Mesendoderm (in vitro differentiated cells): ENCODE results near the gene TCHP.

Experiments used
- DNase-seq: peaks from one replicate; pipeline ENCODE4 v3.0.0; 2013
- H2AK5ac ChIP-seq: 2 replicates; pipeline ENCODE4 v1.6.1; 2013; ENCODE audit warnings: low read length, inconsistent platforms
- H2BK120ac ChIP-seq: 2 replicates; pipeline ENCODE4 v1.6.1; 2013; ENCODE audit warnings: low read depth, mild to moderate bottlenecking, low read length, moderate library complexity, mixed read lengths
- H2BK15ac ChIP-seq: replicated peaks from 2 replicates; pipeline ENCODE4 v1.6.1; 2013; ENCODE audit warnings: low read depth, mild to moderate bottlenecking, moderate library complexity
- H2BK5ac ChIP-seq: 2 replicates; pipeline ENCODE4 v1.6.1; 2013; ENCODE audit warnings: low read length, inconsistent platforms
- H3K18ac ChIP-seq: 2 replicates; pipeline ENCODE4 v1.6.1; 2013; ENCODE audit warnings: mild to moderate bottlenecking, low read length, mixed read lengths
- H3K23ac ChIP-seq: one replicate; pipeline ENCODE4 v1.6.1; 2013; ENCODE audit warnings: low read length
- H3K27ac ChIP-seq: 2 replicates; pipeline ENCODE4 v1.5.1; 2013; ENCODE audit warnings: low read depth, mild to moderate bottlenecking, inconsistent platforms, low read length, moderate library complexity
- H3K27me3 ChIP-seq: 2 replicates; pipeline ENCODE4 v1.6.1; 2013; ENCODE audit warnings: low read length, control low read depth, mild to moderate bottlenecking, inconsistent platforms; ENCODE audit not compliant: insufficient read depth, poor library complexity
- H3K36me3 ChIP-seq: 2 replicates; pipeline ENCODE4 v1.6.1; 2013; ENCODE audit warnings: low read length, inconsistent platforms; ENCODE audit not compliant: control insufficient read depth, insufficient read depth
- H3K4ac ChIP-seq: one replicate; pipeline ENCODE4 v1.6.1; 2013; ENCODE audit warnings: low read depth, mild to moderate bottlenecking, low read length, moderate library complexity
- H3K4me1 ChIP-seq: 2 replicates; pipeline ENCODE4 v1.6.1; 2013; ENCODE audit warnings: low read depth, low read length, inconsistent platforms; ENCODE audit not compliant: control insufficient read depth
- H3K4me2 ChIP-seq: 2 replicates; pipeline ENCODE4 v1.6.1; 2013; ENCODE audit warnings: low read length
- H3K4me3 ChIP-seq: 2 replicates; pipeline ENCODE4 v1.5.1; 2013; ENCODE audit warnings: mild to moderate bottlenecking, low read length
- H3K56ac ChIP-seq: one replicate; pipeline ENCODE4 v1.6.1; 2013; ENCODE audit warnings: low read length
- H3K79me1 ChIP-seq: 2 replicates; pipeline ENCODE4 v1.6.1; 2013; ENCODE audit warnings: low read length, inconsistent platforms
- H3K79me2 ChIP-seq: 2 replicates; pipeline ENCODE4 v1.6.1; 2013; ENCODE audit warnings: mild to moderate bottlenecking, low read length; ENCODE audit not compliant: control insufficient read depth, insufficient read depth
- H3K9ac ChIP-seq: 2 replicates; pipeline ENCODE4 v1.6.1; 2013; ENCODE audit warnings: low read length, inconsistent platforms
- H4K5ac ChIP-seq: one replicate; pipeline ENCODE4 v1.6.1; 2013; ENCODE audit warnings: low read length
- H4K8ac ChIP-seq: one replicate; pipeline ENCODE4 v1.6.1; 2013; ENCODE audit warnings: low read depth, mild to moderate bottlenecking, control low read depth, low read length, moderate library complexity
- WGBS: extraction: QIAGEN DNeasy Blood & Tissue Kit; methylation state at CpG from one replicate; pipeline ENCODE4 v1.1.7; 2013; ENCODE audit warnings: low lambda C conversion rate, missing lambda C conversion rate; ENCODE audit not compliant: insufficient coverage; ENCODE audit errors: extremely low coverage; 5-methylcytosine and 5-hydroxymethylcytosine counted together

Gene TCHP

DNA sequence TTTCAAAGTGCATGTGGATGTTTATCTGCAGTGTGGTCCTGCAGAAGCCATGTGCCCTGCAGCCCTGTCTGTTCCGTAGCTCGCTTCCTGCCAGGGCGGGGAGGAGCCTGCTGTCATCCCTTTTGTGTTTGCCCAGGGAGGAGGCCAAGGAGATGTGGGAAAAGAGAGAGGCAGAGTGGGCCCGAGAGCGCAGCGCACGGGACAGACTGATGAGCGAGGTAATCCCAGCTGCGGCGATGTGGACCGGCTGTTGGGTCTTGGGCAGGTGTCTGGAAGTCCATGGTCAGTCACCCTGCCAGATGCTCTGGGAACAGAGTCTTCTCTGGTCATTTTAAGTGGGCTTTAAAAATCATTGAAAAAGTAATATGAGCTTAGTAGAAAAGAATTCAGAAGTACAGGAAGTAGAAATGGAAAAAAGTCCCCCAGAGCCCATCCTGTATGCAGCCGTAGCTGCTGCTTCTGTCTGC is 12.8 kb downstream of the TCHP start:
- Histone ChIP-seq H3K4me1 (no peaks in the 10 kb centered on the region), H3K23ac (no peak overlapping the region), H3K36me3 (peaks cover 5% of the 10 kb centered on the region), H3K4me2 (no peak overlapping the region), H3K18ac (no peak overlapping the region), H3K4me3 (no peak overlapping the region), H3K27me3 (no peaks in the 10 kb centered on the region), H3K56ac (no peak overlapping the region), H2BK15ac (no peak overlapping the region), H3K27ac (no peak overlapping the region), H3K79me1 (no peaks in the 10 kb centered on the region), H4K8ac (no peak overlapping the region), H4K5ac (no peak overlapping the region), H2BK120ac (no peak overlapping the region), H3K9ac (no peak overlapping the region), H2AK5ac (no peak overlapping the region), H3K79me2 (no peaks in the 10 kb centered on the region), H2BK5ac (no peak overlapping the region), H3K4ac (no peak overlapping the region)
- WGBS = no CpG with 5 or more reads among the region's 12 CpGs
- no peak for DNase-seq

DNA sequence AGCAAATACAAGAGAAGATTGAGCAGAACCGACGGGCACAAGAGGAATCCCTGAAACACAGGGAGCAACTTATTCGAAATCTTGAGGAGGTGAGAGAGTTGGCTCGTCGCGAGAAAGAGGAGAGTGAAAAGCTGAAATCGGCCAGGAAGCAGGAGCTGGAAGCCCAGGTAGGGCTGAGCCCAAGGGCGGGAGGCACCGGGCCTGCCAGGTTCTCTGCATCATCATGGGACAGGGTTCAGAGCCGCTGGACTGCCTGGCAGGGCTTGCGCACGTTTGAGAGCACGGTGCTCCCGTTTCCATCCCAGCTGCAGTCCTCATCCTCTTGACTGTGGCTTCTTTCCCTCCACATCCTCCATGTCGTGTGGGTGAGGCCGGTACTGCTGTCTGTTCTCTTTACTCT is 14.4 kb downstream of the TCHP start:
- no CpG with 5 or more reads among the region's 16 CpGs for WGBS
- H4K5ac ChIP-seq = no peak overlapping the region
- no peak for DNase-seq
- H2BK15ac ChIP-seq = no peak overlapping the region
- no peaks in the 10 kb centered on the region for H3K4me1 ChIP-seq
- H3K27ac ChIP-seq = no peak overlapping the region
- H3K23ac ChIP-seq = no peak overlapping the region
- no peak overlapping the region for H3K4me3 ChIP-seq
- H3K27me3 ChIP-seq = no peaks in the 10 kb centered on the region
- no peak overlapping the region for H3K4ac ChIP-seq
- no peak overlapping the region for H2AK5ac ChIP-seq
- H3K79me1 ChIP-seq = no peaks in the 10 kb centered on the region
- peaks cover 5% of the 10 kb centered on the region for H3K36me3 ChIP-seq
- H2BK120ac ChIP-seq = no peak overlapping the region
- no peak overlapping the region for H2BK5ac ChIP-seq
- no peaks in the 10 kb centered on the region for H3K79me2 ChIP-seq
- no peak overlapping the region for H4K8ac ChIP-seq
- H3K4me2 ChIP-seq = no peak overlapping the region
- no peak overlapping the region for H3K56ac ChIP-seq
- no peak overlapping the region for H3K9ac ChIP-seq
- no peak overlapping the region for H3K18ac ChIP-seq

DNA sequence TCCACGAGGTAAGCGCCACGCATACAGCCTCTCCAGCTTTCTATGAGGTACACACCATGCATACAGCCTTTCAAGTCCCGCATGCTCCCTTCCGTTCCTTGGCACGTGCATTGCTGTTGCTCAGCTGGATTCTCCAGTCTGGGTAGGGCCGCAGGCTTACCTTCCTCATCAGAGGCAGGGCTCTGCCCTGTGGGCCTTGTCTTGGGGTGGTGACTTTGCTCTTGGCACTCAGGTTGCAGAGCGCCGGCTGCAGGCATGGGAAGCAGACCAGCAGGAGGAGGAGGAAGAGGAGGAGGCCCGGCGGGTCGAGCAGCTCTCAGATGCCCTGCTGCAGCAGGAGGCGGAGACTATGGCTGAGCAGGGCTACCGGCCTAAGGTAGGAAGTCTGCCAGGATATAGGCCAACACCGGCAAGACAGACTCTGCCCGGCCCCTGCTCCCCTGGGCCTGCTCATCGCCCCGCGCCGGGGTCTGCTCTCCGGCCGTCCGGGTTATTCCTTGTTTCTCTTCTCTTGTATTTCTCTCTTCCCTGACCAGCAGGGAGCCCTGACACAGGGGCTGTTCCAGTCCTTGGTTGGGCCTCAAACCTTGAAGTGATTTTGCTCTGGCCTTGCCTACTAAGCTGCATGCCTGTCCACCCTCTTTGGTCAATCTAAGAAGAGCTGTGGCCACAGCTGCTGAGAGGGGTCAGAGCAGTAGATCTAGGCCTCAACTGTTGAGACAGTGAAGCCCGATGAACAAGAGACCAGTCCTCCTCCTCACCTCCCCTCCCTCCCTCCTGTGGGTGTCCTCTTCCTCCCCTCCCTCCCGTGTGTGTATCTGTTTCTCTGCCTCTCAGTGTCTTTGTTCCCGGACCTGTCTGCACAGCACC is 15.3 kb downstream of the TCHP start:
- H2AK5ac ChIP-seq = no peak overlapping the region
- H3K4me1 ChIP-seq = no peaks in the 10 kb centered on the region
- H3K27ac ChIP-seq = no peak overlapping the region
- no CpG with 5 or more reads among the region's 26 CpGs for WGBS
- DNase-seq = no peak
- H3K27me3 ChIP-seq = no peaks in the 10 kb centered on the region
- no peak overlapping the region for H2BK120ac ChIP-seq
- H3K56ac ChIP-seq = no peak overlapping the region
- H3K18ac ChIP-seq = no peak overlapping the region
- H3K79me1 ChIP-seq = no peaks in the 10 kb centered on the region
- no peak overlapping the region for H4K5ac ChIP-seq
- no peak overlapping the region for H2BK15ac ChIP-seq
- no peak overlapping the region for H2BK5ac ChIP-seq
- peaks cover 6% of the 10 kb centered on the region for H3K36me3 ChIP-seq
- H3K23ac ChIP-seq = no peak overlapping the region
- no peaks in the 10 kb centered on the region for H3K79me2 ChIP-seq
- no peak overlapping the region for H3K9ac ChIP-seq
- no peak overlapping the region for H3K4ac ChIP-seq
- no peak overlapping the region for H3K4me3 ChIP-seq
- no peak overlapping the region for H3K4me2 ChIP-seq
- no peak overlapping the region for H4K8ac ChIP-seq

DNA sequence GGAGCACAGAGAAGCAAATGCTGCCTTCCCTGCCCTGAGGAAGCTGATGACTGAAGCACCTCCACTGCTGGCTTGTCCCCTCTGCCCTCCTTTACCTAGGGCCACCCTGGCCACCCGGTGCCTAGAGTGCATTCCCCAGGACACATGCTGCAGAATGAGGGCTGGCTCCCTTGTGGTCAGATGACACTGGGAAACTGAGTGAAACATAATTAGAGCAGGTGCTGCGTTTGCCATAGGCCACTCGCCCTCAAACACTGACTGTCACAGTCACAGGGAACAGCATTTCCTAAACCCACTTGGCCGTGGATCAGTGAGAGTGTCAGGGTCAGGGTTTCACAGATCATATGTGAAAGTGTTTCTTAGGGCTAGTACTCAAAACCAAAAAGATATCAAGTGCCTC is 16.0 kb downstream of the TCHP start:
- Histone ChIP-seq H3K4me3 (no peak overlapping the region), H3K36me3 (peaks cover 6% of the 10 kb centered on the region), H2AK5ac (no peak overlapping the region), H4K5ac (no peak overlapping the region), H3K56ac (no peak overlapping the region), H3K18ac (no peak overlapping the region), H3K4me1 (no peaks in the 10 kb centered on the region), H3K23ac (no peak overlapping the region), H3K27ac (no peak overlapping the region), H2BK5ac (no peak overlapping the region), H2BK120ac (no peak overlapping the region), H3K27me3 (no peaks in the 10 kb centered on the region), H3K79me2 (no peaks in the 10 kb centered on the region), H3K79me1 (no peaks in the 10 kb centered on the region), H3K4ac (no peak overlapping the region), H3K4me2 (no peak overlapping the region), H4K8ac (no peak overlapping the region), H2BK15ac (no peak overlapping the region), H3K9ac (no peak overlapping the region)
- WGBS = no CpG with 5 or more reads among the region's 4 CpGs
- no peak for DNase-seq

DNA sequence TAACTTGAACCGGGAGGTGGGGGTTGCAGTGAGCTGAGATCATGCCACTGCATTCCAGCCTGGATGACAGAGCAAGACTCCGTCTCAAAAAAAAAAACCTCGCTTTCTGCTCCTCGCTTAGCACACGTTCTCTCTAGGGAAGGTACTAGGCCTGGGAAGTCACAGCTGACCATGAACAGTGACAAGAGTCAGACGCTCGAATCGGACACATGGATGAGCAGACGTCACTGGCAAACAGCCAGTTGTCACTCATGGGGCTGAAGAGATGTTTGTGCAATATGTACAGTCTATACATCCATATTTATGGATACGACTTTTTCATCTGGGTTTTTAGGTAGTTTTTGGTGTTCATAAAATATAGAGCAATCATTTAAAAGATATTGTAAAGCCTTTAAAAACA is 19.4 kb downstream of the TCHP start:
- no CpG with 5 or more reads among the region's 10 CpGs for WGBS
- no peak overlapping the region for H3K18ac ChIP-seq
- H3K36me3 ChIP-seq = peaks cover 6% of the 10 kb centered on the region
- no peak overlapping the region for H3K27ac ChIP-seq
- no peak overlapping the region for H2AK5ac ChIP-seq
- H3K27me3 ChIP-seq = no peaks in the 10 kb centered on the region
- no peak overlapping the region for H3K4me3 ChIP-seq
- no peak overlapping the region for H3K4ac ChIP-seq
- no peak overlapping the region for H4K8ac ChIP-seq
- no peak for DNase-seq
- H3K79me1 ChIP-seq = no peaks in the 10 kb centered on the region
- no peak overlapping the region for H2BK15ac ChIP-seq
- no peaks in the 10 kb centered on the region for H3K4me1 ChIP-seq
- H3K9ac ChIP-seq = no peak overlapping the region
- H3K79me2 ChIP-seq = no peaks in the 10 kb centered on the region
- H2BK5ac ChIP-seq = no peak overlapping the region
- H3K23ac ChIP-seq = no peak overlapping the region
- no peak overlapping the region for H3K4me2 ChIP-seq
- no peak overlapping the region for H3K56ac ChIP-seq
- no peak overlapping the region for H4K5ac ChIP-seq
- H2BK120ac ChIP-seq = no peak overlapping the region
